GM21737 (cell line): Measurements from ENCODE around the gene DIP2C.
"Not testable (repeated sequence)": the region's sequence is repeated elsewhere in the genome, so short reads cannot be mapped to it uniquely, and the experiment has no call there.

Source experiments
- ATAC-seq: cut with Tn5 transposase; IDR thresholded peaks from one replicate; pipeline ENCODE4 v1.9.1; 2021; ENCODE audit warnings: mild to moderate bottlenecking, moderate library complexity; ENCODE audit not compliant: unreplicated experiment

DIP2C gene

GRCh38 chr10:644076-644942 is 45.2 kb downstream of the DIP2C start:
- no peak for ATAC-seq

GRCh38 chr10:642186-642890 is 47.1 kb downstream of the DIP2C start:
- no peak for ATAC-seq

GRCh38 chr10:641149-642010 is 48.1 kb downstream of the DIP2C start:
- no peak for ATAC-seq

- no peak for ATAC-seq
Observed at GRCh38 chr10:640673-641045, 48.8 kb downstream of the DIP2C start.

GRCh38 chr10:639751-640672 is 49.5 kb downstream of the DIP2C start:
- no peak for ATAC-seq

- no peak for ATAC-seq
Observed at GRCh38 chr10:639001-639750, 50.3 kb downstream of the DIP2C start.

GRCh38 chr10:637771-638195 is 51.7 kb downstream of the DIP2C start:
- no peak for ATAC-seq

- ATAC-seq: no peak
Observed at GRCh38 chr10:637221-637620, 52.2 kb downstream of the DIP2C start.

GRCh38 chr10:636769-637168 is 52.7 kb downstream of the DIP2C start:
- ATAC-seq: no peak

GRCh38 chr10:636016-636730 is 53.3 kb downstream of the DIP2C start:
- ATAC-seq: no peak

- no peak for ATAC-seq
Observed at GRCh38 chr10:635088-635861, 54.2 kb downstream of the DIP2C start.

GRCh38 chr10:634256-634655 is 55.2 kb downstream of the DIP2C start:
- no peak for ATAC-seq

GRCh38 chr10:633279-634245 is 55.9 kb downstream of the DIP2C start:
- no peak for ATAC-seq

- ATAC-seq: not testable (repeated sequence)
Observed at GRCh38 chr10:632807-633177, 56.7 kb downstream of the DIP2C start.

- ATAC-seq: not testable (repeated sequence)
Observed at GRCh38 chr10:632155-632806, 57.2 kb downstream of the DIP2C start.

- no peak for ATAC-seq
Observed at GRCh38 chr10:631266-631665, 58.2 kb downstream of the DIP2C start.
